ENCODE measurements around the gene DOCK4. TPM values are rescaled to one million over a fixed set of nuclear protein-coding genes. Genes with fewer than 3 reads are reported as not detected.
A peak's percentile ranks its signal among the peaks of the same experiment; 100 is the strongest.

DOCK4 gene
- total RNA-seq, 1 donor from 2014 or later, result 0.73 TPM

DNA sequence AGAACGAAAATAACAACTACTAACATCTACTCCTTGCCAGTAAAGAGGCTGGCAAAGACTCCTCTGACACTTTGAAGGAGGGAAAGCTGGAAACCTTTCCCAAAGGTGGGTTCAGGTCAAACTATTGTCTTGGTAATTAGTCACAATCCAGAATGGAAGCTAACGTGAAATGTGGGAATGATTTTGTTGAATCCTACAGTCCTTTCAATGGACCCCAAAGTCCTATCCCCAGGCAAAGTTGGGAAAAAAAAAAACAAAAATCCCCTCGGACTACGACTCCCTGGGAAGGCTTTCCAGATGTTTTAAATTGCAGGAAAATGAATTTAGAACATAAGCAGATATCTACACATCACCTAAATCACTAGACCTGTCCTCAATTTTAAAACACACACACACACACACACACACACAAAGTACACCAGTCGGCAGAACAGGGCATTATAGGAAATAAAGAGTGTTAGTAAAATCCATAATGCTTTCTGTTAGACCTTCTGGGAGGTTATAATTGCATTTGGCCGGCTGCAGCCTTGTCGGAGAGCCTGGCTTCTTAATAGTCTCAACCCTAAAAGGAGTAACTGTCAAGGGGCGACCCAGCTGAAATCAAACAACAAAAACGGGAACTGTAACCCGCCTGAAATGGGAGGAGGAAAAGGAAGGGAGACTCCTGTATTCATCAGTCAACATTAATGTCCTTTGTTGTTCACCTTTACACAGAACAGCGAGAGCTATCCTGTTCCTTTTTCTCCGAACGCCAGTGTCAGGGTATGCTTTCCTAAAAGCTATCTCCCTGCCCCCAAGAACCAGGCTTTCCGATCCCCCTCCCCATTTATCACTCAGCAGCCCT, 1.5 kb downstream of the DOCK4 start:
- no peak for ATAC-seq (ENCODE audit: low read depth)
- H3K4me1 Mint-ChIP-seq, result peaks cover 37% of the 10 kb centered on the region
- H3K27ac Mint-ChIP-seq, result peak overlapping the region; percentile 33
- H3K27me3 Mint-ChIP-seq, result peaks cover 38% of the 10 kb centered on the region
- TF ChIP-seq, protein P1, sequence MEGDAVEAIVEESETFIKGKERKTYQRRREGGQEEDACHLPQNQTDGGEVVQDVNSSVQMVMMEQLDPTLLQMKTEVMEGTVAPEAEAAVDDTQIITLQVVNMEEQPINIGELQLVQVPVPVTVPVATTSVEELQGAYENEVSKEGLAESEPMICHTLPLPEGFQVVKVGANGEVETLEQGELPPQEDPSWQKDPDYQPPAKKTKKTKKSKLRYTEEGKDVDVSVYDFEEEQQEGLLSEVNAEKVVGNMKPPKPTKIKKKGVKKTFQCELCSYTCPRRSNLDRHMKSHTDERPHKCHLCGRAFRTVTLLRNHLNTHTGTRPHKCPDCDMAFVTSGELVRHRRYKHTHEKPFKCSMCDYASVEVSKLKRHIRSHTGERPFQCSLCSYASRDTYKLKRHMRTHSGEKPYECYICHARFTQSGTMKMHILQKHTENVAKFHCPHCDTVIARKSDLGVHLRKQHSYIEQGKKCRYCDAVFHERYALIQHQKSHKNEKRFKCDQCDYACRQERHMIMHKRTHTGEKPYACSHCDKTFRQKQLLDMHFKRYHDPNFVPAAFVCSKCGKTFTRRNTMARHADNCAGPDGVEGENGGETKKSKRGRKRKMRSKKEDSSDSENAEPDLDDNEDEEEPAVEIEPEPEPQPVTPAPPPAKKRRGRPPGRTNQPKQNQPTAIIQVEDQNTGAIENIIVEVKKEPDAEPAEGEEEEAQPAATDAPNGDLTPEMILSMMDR (IDR thresholded peaks at IDR 0.05), result no peak
- no peak for DNase-seq
- H3K36me3 Mint-ChIP-seq (ENCODE audit: low read depth), result peaks cover 6% of the 10 kb centered on the region
- ChIA-PET CTCF (interaction anchor here (1.3 kb wide), 1 partner anchor 125 kb away, joined by 3 read pairs; no protein-coding TSS in a partner anchor), POLR2A (interaction anchor here (1.8 kb wide), 1 partner anchor 246 kb away, joined by 14 read pairs; the partner anchor contains the start of gene IFRD1)
- intact Hi-C loops (cut with micrococcal nuclease), result loop anchor here (10.0 kb wide), 1 partner anchor 590 kb away; the partner anchor contains the start of gene TMEM168
- no peaks in the 10 kb centered on the region for H3K9me3 Mint-ChIP-seq
- H3K4me3 Mint-ChIP-seq, result peak overlapping the region; percentile 97

DNA sequence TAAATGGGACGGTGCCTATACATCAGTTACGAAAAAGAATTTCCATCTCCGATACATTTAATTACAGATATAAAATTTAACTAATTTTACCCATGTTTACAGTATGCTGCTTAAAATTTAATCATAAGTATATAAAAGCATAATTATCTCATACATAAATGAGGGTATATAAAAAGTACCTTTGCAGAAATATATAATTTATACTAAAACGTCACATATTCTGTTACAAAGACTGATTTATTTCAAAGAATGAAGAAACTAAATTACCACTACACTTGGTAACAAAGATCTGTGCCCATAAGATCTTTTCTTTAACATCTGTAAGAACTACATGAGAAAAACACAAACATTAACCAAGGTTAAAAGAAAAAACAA, 2.8 kb downstream of the DOCK4 start:
- Mint-ChIP-seq H3K9me3 (no peaks in the 10 kb centered on the region), H3K4me3 (no peak overlapping the region), H3K27ac (no peak overlapping the region), H3K27me3 (peaks cover 40% of the 10 kb centered on the region), H3K36me3 (ENCODE audit: low read depth) (peaks cover 6% of the 10 kb centered on the region), H3K4me1 (peaks cover 33% of the 10 kb centered on the region)
- ATAC-seq (ENCODE audit: low read depth), result no peak
- intact Hi-C loops (cut with micrococcal nuclease), result loop anchor here (10.0 kb wide), 1 partner anchor 591 kb away; the partner anchor contains the start of gene TMEM168
- TF ChIP-seq, protein P1 (IDR thresholded peaks at IDR 0.05), result no peak
- no peak for DNase-seq
- POLR2A ChIA-PET, result interaction anchor here (0.9 kb wide), 1 partner anchor 247 kb away, joined by 4 read pairs; the partner anchor contains the start of gene IFRD1
- CTCF ChIA-PET, result no interaction called here

DNA sequence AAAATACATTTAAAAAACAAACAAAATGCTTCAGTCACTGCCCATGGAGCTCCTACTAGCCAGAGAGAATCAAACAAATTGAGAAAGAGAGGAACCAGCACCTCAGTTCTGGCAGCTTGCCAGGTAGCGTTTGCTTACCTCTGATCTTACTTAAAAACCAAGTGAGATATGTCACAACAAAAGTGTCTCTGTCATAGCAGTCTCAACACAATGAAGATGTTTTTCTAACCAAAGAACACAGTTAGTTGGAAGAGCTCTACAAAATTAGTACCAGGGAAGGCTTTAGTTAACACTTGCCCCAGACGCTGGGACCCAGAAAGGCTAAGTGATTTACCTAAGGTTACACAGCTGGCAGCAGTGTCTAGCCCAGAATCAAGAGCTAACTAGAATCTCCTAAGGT, 3.4 kb downstream of the DOCK4 start:
- intact Hi-C loops (cut with micrococcal nuclease), result loop anchor here (10.0 kb wide), 1 partner anchor 592 kb away; the partner anchor contains the start of gene TMEM168
- Mint-ChIP-seq H3K27ac (no peak overlapping the region), H3K4me1 (peaks cover 32% of the 10 kb centered on the region), H3K27me3 (peaks cover 43% of the 10 kb centered on the region), H3K36me3 (ENCODE audit: low read depth) (peaks cover 6% of the 10 kb centered on the region), H3K9me3 (no peaks in the 10 kb centered on the region), H3K4me3 (no peak overlapping the region)
- DNase-seq (no peak), ATAC-seq (ENCODE audit: low read depth) (no peak)
- ChIA-PET POLR2A (interaction anchor here (0.9 kb wide), 1 partner anchor 247 kb away, joined by 4 read pairs; the partner anchor contains the start of gene IFRD1), CTCF (no interaction called here)
- TF ChIP-seq, protein P1 (IDR thresholded peaks at IDR 0.05), result no peak

DNA sequence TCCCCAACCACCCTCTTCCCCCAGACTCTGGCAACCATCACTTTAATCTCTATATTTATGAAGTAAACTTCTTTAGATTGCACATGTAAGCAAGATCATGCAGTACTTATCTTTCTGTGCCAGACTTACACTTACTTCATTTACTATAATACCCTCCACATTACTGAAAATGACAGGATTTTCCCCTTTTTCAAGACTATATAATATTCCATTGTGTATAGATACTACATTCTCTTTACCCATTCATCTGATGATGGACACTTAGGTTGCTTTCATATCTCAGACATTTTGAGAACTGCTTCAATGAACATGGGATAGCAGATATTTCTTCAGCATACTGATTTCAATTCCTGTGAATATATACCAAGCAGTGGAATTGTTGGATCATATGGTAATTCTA, 4.4 kb downstream of the DOCK4 start:
- ChIA-PET POLR2A (no interaction called here), CTCF (no interaction called here)
- DNase-seq (no peak), ATAC-seq (ENCODE audit: low read depth) (no peak)
- H3K4me1 Mint-ChIP-seq, result peaks cover 22% of the 10 kb centered on the region
- no peaks in the 10 kb centered on the region for H3K9me3 Mint-ChIP-seq
- H3K4me3 Mint-ChIP-seq, result no peak overlapping the region
- H3K27ac Mint-ChIP-seq, result no peak overlapping the region
- peaks cover 50% of the 10 kb centered on the region for H3K27me3 Mint-ChIP-seq
- peaks cover 3% of the 10 kb centered on the region for H3K36me3 Mint-ChIP-seq (ENCODE audit: low read depth)
- intact Hi-C loops (cut with micrococcal nuclease), result loop anchor here (10.0 kb wide), 1 partner anchor 593 kb away; the partner anchor contains the start of gene TMEM168
- TF ChIP-seq, protein P1 (IDR thresholded peaks at IDR 0.05), result no peak

DNA sequence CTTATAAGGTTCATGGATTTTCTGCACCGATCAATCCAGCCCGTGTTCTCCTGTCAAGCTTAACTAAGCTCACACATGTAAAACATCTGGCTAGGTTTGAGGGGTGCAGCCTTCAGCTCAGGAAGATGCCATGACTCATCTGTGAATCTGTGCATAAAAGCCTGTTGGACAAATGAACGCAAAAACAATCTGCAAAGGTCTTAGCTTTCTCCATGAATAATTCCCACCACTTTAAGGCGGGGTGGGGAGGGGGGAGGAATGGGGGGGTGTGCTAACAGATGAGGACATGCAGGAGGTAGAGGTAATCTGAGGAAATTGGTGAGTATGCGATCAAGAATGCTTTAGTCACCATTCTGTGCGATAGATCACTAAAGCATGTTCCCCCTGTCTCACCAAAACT, 4.8 kb downstream of the DOCK4 start:
- no peak overlapping the region for H3K27ac Mint-ChIP-seq
- H3K9me3 Mint-ChIP-seq, result no peaks in the 10 kb centered on the region
- POLR2A ChIA-PET, result no interaction called here
- H3K36me3 Mint-ChIP-seq (ENCODE audit: low read depth), result no peaks in the 10 kb centered on the region
- H3K27me3 Mint-ChIP-seq, result peaks cover 53% of the 10 kb centered on the region
- peaks cover 19% of the 10 kb centered on the region for H3K4me1 Mint-ChIP-seq
- CTCF ChIA-PET, result no interaction called here
- TF ChIP-seq, protein P1 (IDR thresholded peaks at IDR 0.05), result no peak
- no peak for DNase-seq
- intact Hi-C loops (cut with micrococcal nuclease), result loop anchor here (10.0 kb wide), 1 partner anchor 593 kb away; the partner anchor contains the start of gene TMEM168
- H3K4me3 Mint-ChIP-seq, result no peak overlapping the region
- ATAC-seq (ENCODE audit: low read depth), result no peak
